ENCODE measurements around the gene DUSP21.

- no peak for TF ChIP-seq POLR2A (IDR thresholded peaks at IDR 0.05; ENCODE audit: low read depth, low read length)
- no peak for TF ChIP-seq CTCF (IDR thresholded peaks at IDR 0.05; ENCODE audit: extremely low read depth in 1 of 2, insufficient read depth in 1 of 2, low read depth in 1 of 2, low read length in 2 of 2)
- TF ChIP-seq FOS (IDR thresholded peaks at IDR 0.05; ENCODE audit: borderline replicate concordance, insufficient read depth, low read length) = no peak
- TF ChIP-seq JUN (IDR thresholded peaks at IDR 0.05; ENCODE audit: borderline replicate concordance, insufficient read depth, insufficient read length, low read depth) = no peak
- no peak for TF ChIP-seq GATA2 (IDR thresholded peaks at IDR 0.05; ENCODE audit: insufficient read depth, insufficient read length, low read depth, low read length)
- no peak for TF ChIP-seq EZH2 (IDR thresholded peaks at IDR 0.05; ENCODE audit: borderline replicate concordance, low read depth, low read length, severe bottlenecking)
- TF ChIP-seq POLR2AphosphoS5 (IDR thresholded peaks at IDR 0.05; ENCODE audit: insufficient read depth, low read depth, low read length) = no peak
- TF ChIP-seq MYC (IDR thresholded peaks at IDR 0.05; ENCODE audit: low read depth, low read length) = no peak
Measured at GRCh38 chrX:44875185-44875489, 31.3 kb downstream of the DUSP21 start.
